ENCODE measurements around the gene SEZ6L. TPM values are rescaled to one million over a fixed set of nuclear protein-coding genes. Genes with fewer than 3 reads are reported as not detected.

The SEZ6L gene
- total RNA-seq, 1 donor from 2014 or later = 109 TPM

- Mint-ChIP-seq H3K36me3 (ENCODE audit: unreplicated experiment) (no peaks in the 10 kb centered on the region), H3K4me3 (ENCODE audit: unreplicated experiment) (no peak overlapping the region), H3K9me3 (ENCODE audit: unreplicated experiment) (no peaks in the 10 kb centered on the region), H3K27me3 (ENCODE audit: unreplicated experiment) (no peaks in the 10 kb centered on the region), H3K4me1 (ENCODE audit: low read depth, unreplicated experiment) (no peaks in the 10 kb centered on the region), H3K27ac (ENCODE audit: unreplicated experiment) (no peak overlapping the region)
- no peak for TF ChIP-seq CTCF (IDR thresholded peaks at IDR 0.05; ENCODE audit: partially characterized antibody, unreplicated experiment)
- no peak for DNase-seq
Measured at GRCh38 chr22:26215736-26216135, 46.5 kb downstream of the SEZ6L start.

GRCh38 chr22:26225207-26225606 is 55.9 kb downstream of the SEZ6L start:
- peaks cover 4% of the 10 kb centered on the region for H3K27me3 Mint-ChIP-seq (ENCODE audit: unreplicated experiment)
- no peak for DNase-seq
- no peaks in the 10 kb centered on the region for H3K9me3 Mint-ChIP-seq (ENCODE audit: unreplicated experiment)
- no peak overlapping the region for H3K27ac Mint-ChIP-seq (ENCODE audit: unreplicated experiment)
- no peak for TF ChIP-seq CTCF (IDR thresholded peaks at IDR 0.05; ENCODE audit: partially characterized antibody, unreplicated experiment)
- H3K4me1 Mint-ChIP-seq (ENCODE audit: low read depth, unreplicated experiment) = no peaks in the 10 kb centered on the region
- H3K36me3 Mint-ChIP-seq (ENCODE audit: unreplicated experiment) = peaks cover 8% of the 10 kb centered on the region
- H3K4me3 Mint-ChIP-seq (ENCODE audit: unreplicated experiment) = no peak overlapping the region

GRCh38 chr22:26226538-26227297 is 57.5 kb downstream of the SEZ6L start:
- no peaks in the 10 kb centered on the region for H3K9me3 Mint-ChIP-seq (ENCODE audit: unreplicated experiment)
- no peak overlapping the region for H3K4me3 Mint-ChIP-seq (ENCODE audit: unreplicated experiment)
- TF ChIP-seq CTCF (IDR thresholded peaks at IDR 0.05; ENCODE audit: partially characterized antibody, unreplicated experiment) = no peak
- H3K36me3 Mint-ChIP-seq (ENCODE audit: unreplicated experiment) = peaks cover 8% of the 10 kb centered on the region
- DNase-seq = no peak
- no peaks in the 10 kb centered on the region for H3K4me1 Mint-ChIP-seq (ENCODE audit: low read depth, unreplicated experiment)
- H3K27me3 Mint-ChIP-seq (ENCODE audit: unreplicated experiment) = peaks cover 4% of the 10 kb centered on the region
- H3K27ac Mint-ChIP-seq (ENCODE audit: unreplicated experiment) = no peak overlapping the region

GRCh38 chr22:26229910-26230309 is 60.6 kb downstream of the SEZ6L start:
- Mint-ChIP-seq H3K27me3 (ENCODE audit: unreplicated experiment) (peaks cover 2% of the 10 kb centered on the region), H3K36me3 (ENCODE audit: unreplicated experiment) (no peaks in the 10 kb centered on the region), H3K9me3 (ENCODE audit: unreplicated experiment) (peaks cover 4% of the 10 kb centered on the region), H3K27ac (ENCODE audit: unreplicated experiment) (no peak overlapping the region), H3K4me3 (ENCODE audit: unreplicated experiment) (no peak overlapping the region), H3K4me1 (ENCODE audit: low read depth, unreplicated experiment) (no peaks in the 10 kb centered on the region)
- DNase-seq = no peak
- no peak for TF ChIP-seq CTCF (IDR thresholded peaks at IDR 0.05; ENCODE audit: partially characterized antibody, unreplicated experiment)

- TF ChIP-seq CTCF (IDR thresholded peaks at IDR 0.05; ENCODE audit: partially characterized antibody, unreplicated experiment) = no peak
- Mint-ChIP-seq H3K4me1 (ENCODE audit: low read depth, unreplicated experiment) (no peaks in the 10 kb centered on the region), H3K4me3 (ENCODE audit: unreplicated experiment) (no peak overlapping the region), H3K36me3 (ENCODE audit: unreplicated experiment) (no peaks in the 10 kb centered on the region), H3K9me3 (ENCODE audit: unreplicated experiment) (peaks cover 4% of the 10 kb centered on the region), H3K27ac (ENCODE audit: unreplicated experiment) (no peak overlapping the region), H3K27me3 (ENCODE audit: unreplicated experiment) (peaks cover 5% of the 10 kb centered on the region)
- no peak for DNase-seq
Measured at GRCh38 chr22:26234296-26234695, 65.0 kb downstream of the SEZ6L start.
